K562 (cell line): ENCODE results near the gene GMPR. TPM values are rescaled to one million over a fixed set of nuclear protein-coding genes. Genes with fewer than 3 reads are reported as not detected.

Experiments
- BACH1 ChIP-seq: fragments of 200-800 bp; sonication (Bioruptor generic); IDR thresholded peaks from 2 replicates; pipeline ENCODE4 v1.6.1; 2016; ENCODE audit warnings: missing genetic modification characterization, missing compliant biosample characterization
- BDP1 ChIP-seq: IDR thresholded peaks from 3 replicates; pipeline ENCODE4 v1.6.1; 2011; ENCODE audit not compliant: insufficient read length, insufficient read depth
- CREM ChIP-seq: IDR thresholded peaks from 2 replicates; pipeline ENCODE4 v1.6.1; 2014; ENCODE audit warnings: antibody characterized with exemption, low read depth
- HDAC2 ChIP-seq: fragments of 450-650 bp; IDR thresholded peaks from 2 replicates; pipeline ENCODE4 v1.6.1; 2016; ENCODE audit warnings: mild to moderate bottlenecking
- KLF16 ChIP-seq: IDR thresholded peaks from 2 replicates; pipeline ENCODE4 v1.6.1; 2016; ENCODE audit warnings: antibody characterized with exemption
- MAZ ChIP-seq, 2 experiments: fragments of 450-650 bp in 1 of 2; sonication (generic) in 1 of 2; formaldehyde crosslinking; IDR thresholded peaks in 1 of 2; conservative IDR thresholded peaks in 1 of 2; 2 replicates each; pipeline versions ENCODE4 v1.4.0 to v1.5.0; 2020; ENCODE audit warnings: mild to moderate bottlenecking in 1 of 2, missing genetic modification reagents in 1 of 2
- SMAD2 ChIP-seq: fragments of 150-350 bp; IDR thresholded peaks from 2 replicates; pipeline ENCODE4 v1.6.1; 2014; ENCODE audit warnings: low read depth, mild to moderate bottlenecking, low read length
- STAT5B ChIP-seq: fragments of 250-450 bp; sonication (Bioruptor Pico); IDR thresholded peaks from 2 replicates; pipeline ENCODE4 v1.8.0; 2021; ENCODE audit warnings: mild to moderate bottlenecking, inconsistent platforms
- TSC22D4 ChIP-seq: fragments of 450-650 bp; IDR thresholded peaks from 2 replicates; pipeline ENCODE4 v1.6.1; 2016; ENCODE audit warnings: missing genetic modification characterization, missing biosample characterization, control low read depth
- ZC3H8 ChIP-seq: fragments of 450-650 bp; IDR thresholded peaks from 2 replicates; pipeline ENCODE4 v1.6.1; 2017
- ZNF586 ChIP-seq: fragments of 450-650 bp; formaldehyde crosslinking; conservative IDR thresholded peaks from 2 replicates; pipeline ENCODE4 v1.4.0; 2020; ENCODE audit warnings: mild to moderate bottlenecking, moderate library complexity
- ZNF707 ChIP-seq: fragments of 250-450 bp; sonication (Bioruptor Pico); conservative IDR thresholded peaks from 2 replicates; pipeline ENCODE4 v1.8.0; 2022; ENCODE audit warnings: inconsistent platforms, mild to moderate bottlenecking, moderate library complexity
- ZNF778 ChIP-seq: fragments of 450-650 bp; formaldehyde crosslinking; IDR thresholded peaks from 2 replicates; pipeline ENCODE4 v1.4.0; 2020; ENCODE audit warnings: mild to moderate bottlenecking, moderate library complexity
- polyA plus RNA-seq, 8 experiments: library from polyadenylated mRNA; depleted of rRNA in 4 of 8; stranded (reverse) in 5 of 8; unstranded in 3 of 8; fragments of >200 nt; fragmentation: Nextera tagmentation in 2 of 8; fragmentation: Illumina TruSeq in 1 of 8; extraction: Ambion mirVana in 2 of 8; extraction: Trizol in 1 of 8; gene quantifications; 2 replicates each; pipeline versions ENCODE4 v1.2.1 to v1.2.3, GENCODE V29; 2011 to 2014; ENCODE audit warnings: inconsistent platforms in 1 of 8, missing spikeins in 1 of 8
- total RNA-seq, 7 experiments: library from RNA; depleted of rRNA in 6 of 7; stranded (reverse); fragments of >200 nt in 6 of 7; fragmentation: Illumina TruSeq in 2 of 7; extraction: Trizol in 2 of 7; gene quantifications; 2 replicates each; pipeline versions ENCODE4 v1.2.1 to v1.2.3, GENCODE V29; 2011 to 2021; ENCODE audit warnings: low replicate concordance in 1 of 7
- TF ChIP-seq, protein P1 (sequence below): IDR thresholded peaks from 2 replicates; pipeline ENCODE4 v1.6.1; 2012; ENCODE audit warnings: low read depth, low read length, improper control_type of control experiment, borderline replicate concordance
- TF ChIP-seq, protein P2 (sequence below): fragments of 250-450 bp; sonication (Bioruptor Pico); IDR thresholded peaks from 2 replicates; pipeline ENCODE4 v1.6.1; 2021; ENCODE audit warnings: mild to moderate bottlenecking
- TF ChIP-seq, protein P3 (sequence below): fragments of 450-650 bp; IDR thresholded peaks from 2 replicates; pipeline ENCODE4 v1.6.1; 2018; ENCODE audit warnings: mild to moderate bottlenecking, low read depth; ENCODE audit not compliant: partially characterized antibody
- TF ChIP-seq, protein P4 (sequence below), 2 experiments: IDR thresholded peaks; 2 replicates each; pipeline ENCODE4 v1.6.1; 2011; ENCODE audit warnings: borderline replicate concordance in 1 of 2, control low read depth in 1 of 2, low read depth in 1 of 2, low read length in 1 of 2, mild to moderate bottlenecking in 1 of 2, mixed read lengths in 1 of 2, moderate library complexity in 1 of 2; ENCODE audit not compliant: insufficient read depth in 1 of 2, insufficient read length in 1 of 2, poor library complexity in 1 of 2, severe bottlenecking in 1 of 2; ENCODE audit errors: extremely low read depth in 1 of 2
- TF ChIP-seq, protein P5 (sequence below): sonication (generic); formaldehyde crosslinking; IDR thresholded peaks from 2 replicates; pipeline ENCODE4 v1.8.1; 2023; ENCODE audit warnings: missing genetic modification reagents, mild to moderate bottlenecking, borderline replicate concordance

The GMPR gene
- total and polyA plus RNA-seq, 9 of the 15 experiments (the other 6 are each of a cell fraction or from before 2014, with no cell fraction given) = 34.6 to 83.7 (median 49.8) TPM

DNA sequence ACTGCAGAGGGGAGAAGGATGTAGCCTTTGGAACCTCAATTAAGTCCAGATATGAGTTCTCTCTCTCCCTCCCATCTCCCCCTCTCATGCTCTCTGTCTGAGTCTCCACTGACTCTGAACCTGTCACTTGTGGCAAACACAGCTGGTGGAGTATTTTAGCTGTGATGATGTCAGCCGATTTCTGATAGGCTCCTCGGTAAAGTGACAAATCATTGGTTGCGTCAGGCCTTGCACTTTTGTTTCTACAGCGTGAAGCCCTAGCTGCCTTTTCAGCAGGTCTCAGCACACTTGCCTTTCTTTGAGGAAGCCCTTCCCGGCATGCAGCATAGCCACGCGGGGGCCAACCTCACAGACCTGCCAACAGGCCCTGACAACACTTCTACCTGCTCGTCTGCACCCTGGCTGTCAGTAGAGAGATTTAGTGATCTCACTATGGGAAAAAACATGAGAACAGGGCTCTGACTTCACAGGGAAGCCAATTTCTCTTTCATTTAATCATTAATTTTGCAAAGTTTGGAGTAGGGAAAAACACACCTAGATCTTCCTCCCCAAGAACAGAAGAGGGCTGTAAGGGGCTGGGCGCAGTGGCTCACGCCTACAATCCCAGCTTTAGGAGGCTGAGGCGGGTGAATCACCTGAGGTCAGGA lies 84.4 kb downstream of the GMPR start (continued):
- TF ChIP-seq, protein P1, sequence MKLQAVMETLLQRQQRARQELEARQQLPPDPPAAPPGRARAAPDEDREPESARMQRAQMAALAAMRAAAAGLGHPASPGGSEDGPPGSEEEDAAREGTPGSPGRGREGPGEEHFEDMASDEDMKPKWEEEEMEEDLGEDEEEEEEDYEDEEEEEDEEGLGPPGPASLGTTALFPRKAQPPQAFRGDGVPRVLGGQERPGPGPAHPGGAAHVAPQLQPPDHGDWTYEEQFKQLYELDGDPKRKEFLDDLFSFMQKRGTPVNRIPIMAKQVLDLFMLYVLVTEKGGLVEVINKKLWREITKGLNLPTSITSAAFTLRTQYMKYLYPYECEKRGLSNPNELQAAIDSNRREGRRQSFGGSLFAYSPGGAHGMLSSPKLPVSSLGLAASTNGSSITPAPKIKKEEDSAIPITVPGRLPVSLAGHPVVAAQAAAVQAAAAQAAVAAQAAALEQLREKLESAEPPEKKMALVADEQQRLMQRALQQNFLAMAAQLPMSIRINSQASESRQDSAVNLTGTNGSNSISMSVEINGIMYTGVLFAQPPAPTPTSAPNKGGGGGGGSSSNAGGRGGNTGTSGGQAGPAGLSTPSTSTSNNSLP = peak; percentile 60; the same call in 1 of the 2 replicates
- TF ChIP-seq, protein P2, sequence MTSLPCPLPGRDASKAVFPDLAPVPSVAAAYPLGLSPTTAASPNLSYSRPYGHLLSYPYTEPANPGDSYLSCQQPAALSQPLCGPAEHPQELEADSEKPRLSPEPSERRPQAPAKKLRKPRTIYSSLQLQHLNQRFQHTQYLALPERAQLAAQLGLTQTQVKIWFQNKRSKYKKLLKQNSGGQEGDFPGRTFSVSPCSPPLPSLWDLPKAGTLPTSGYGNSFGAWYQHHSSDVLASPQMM (CRISPR knock-in tag) = no peak
- TF ChIP-seq, protein P3, sequence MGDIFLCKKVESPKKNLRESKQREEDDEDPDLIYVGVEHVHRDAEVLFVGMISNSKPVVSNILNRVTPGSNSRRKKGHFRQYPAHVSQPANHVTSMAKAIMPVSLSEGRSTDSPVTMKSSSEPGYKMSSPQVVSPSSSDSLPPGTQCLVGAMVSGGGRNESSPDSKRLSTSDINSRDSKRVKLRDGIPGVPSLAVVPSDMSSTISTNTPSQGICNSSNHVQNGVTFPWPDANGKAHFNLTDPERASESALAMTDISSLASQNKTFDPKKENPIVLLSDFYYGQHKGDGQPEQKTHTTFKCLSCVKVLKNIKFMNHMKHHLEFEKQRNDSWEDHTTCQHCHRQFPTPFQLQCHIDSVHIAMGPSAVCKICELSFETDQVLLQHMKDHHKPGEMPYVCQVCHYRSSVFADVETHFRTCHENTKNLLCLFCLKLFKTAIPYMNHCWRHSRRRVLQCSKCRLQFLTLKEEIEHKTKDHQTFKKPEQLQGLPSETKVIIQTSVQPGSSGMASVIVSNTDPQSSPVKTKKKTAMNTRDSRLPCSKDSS = no peak
- TF ChIP-seq HDAC2 (peak; percentile 74), ZNF707 (CRISPR knock-in tag) (no peak), ZNF586 (CRISPR knock-in tag) (no peak), SMAD2 (no peak), STAT5B (CRISPR knock-in tag) (no peak), MAZ (CRISPR knock-in tag; conservative IDR thresholded peaks at IDR 0.05 in 1 of 2, IDR thresholded peaks at IDR 0.05 in 1 of 2) (0 out of 4 replicates have a peak, but pooled peaks have one; percentile 17 to 40), ZNF778 (no peak), TSC22D4 (tag) (no peak), KLF16 (no peak), BDP1 (no peak), CREM (peak; percentile 83), ZC3H8 (no peak), BACH1 (peak; percentile 80)
- TF ChIP-seq, protein P4, sequence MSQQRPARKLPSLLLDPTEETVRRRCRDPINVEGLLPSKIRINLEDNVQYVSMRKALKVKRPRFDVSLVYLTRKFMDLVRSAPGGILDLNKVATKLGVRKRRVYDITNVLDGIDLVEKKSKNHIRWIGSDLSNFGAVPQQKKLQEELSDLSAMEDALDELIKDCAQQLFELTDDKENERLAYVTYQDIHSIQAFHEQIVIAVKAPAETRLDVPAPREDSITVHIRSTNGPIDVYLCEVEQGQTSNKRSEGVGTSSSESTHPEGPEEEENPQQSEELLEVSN (IDR thresholded peaks at IDR 0.05; ENCODE audit: borderline replicate concordance in 1 of 2, extremely low read depth in 1 of 2, insufficient read depth in 1 of 2, insufficient read length in 1 of 2, low read depth in 1 of 2, low read length in 1 of 2, poor library complexity in 1 of 2, severe bottlenecking in 1 of 2) = peak; percentile 66 to 85
- TF ChIP-seq, protein P5, sequence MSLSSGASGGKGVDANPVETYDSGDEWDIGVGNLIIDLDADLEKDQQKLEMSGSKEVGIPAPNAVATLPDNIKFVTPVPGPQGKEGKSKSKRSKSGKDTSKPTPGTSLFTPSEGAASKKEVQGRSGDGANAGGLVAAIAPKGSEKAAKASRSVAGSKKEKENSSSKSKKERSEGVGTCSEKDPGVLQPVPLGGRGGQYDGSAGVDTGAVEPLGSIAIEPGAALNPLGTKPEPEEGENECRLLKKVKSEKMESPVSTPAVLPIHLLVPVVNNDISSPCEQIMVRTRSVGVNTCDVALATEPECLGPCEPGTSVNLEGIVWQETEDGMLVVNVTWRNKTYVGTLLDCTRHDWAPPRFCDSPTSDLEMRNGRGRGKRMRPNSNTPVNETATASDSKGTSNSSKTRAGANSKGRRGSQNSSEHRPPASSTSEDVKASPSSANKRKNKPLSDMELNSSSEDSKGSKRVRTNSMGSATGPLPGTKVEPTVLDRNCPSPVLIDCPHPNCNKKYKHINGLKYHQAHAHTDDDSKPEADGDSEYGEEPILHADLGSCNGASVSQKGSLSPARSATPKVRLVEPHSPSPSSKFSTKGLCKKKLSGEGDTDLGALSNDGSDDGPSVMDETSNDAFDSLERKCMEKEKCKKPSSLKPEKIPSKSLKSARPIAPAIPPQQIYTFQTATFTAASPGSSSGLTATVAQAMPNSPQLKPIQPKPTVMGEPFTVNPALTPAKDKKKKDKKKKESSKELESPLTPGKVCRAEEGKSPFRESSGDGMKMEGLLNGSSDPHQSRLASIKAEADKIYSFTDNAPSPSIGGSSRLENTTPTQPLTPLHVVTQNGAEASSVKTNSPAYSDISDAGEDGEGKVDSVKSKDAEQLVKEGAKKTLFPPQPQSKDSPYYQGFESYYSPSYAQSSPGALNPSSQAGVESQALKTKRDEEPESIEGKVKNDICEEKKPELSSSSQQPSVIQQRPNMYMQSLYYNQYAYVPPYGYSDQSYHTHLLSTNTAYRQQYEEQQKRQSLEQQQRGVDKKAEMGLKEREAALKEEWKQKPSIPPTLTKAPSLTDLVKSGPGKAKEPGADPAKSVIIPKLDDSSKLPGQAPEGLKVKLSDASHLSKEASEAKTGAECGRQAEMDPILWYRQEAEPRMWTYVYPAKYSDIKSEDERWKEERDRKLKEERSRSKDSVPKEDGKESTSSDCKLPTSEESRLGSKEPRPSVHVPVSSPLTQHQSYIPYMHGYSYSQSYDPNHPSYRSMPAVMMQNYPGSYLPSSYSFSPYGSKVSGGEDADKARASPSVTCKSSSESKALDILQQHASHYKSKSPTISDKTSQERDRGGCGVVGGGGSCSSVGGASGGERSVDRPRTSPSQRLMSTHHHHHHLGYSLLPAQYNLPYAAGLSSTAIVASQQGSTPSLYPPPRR (CRISPR knock-in tag) = no peak
